Breast epithelium (tissue), 3 donors: ENCODE data around the gene SYNPO2.

Source experiments
- CTCF ChIP-seq, 3 donors: fragments of 450-650 bp; IDR thresholded peaks; one replicate each; pipeline ENCODE4 v1.5.1; 2016 to 2017; ENCODE audit warnings: antibody characterized with exemption in 3 of 3, mild to moderate bottlenecking in 3 of 3, moderate library complexity in 3 of 3
- POLR2A ChIP-seq: fragments of 450-650 bp; IDR thresholded peaks from one replicate; pipeline ENCODE4 v1.6.1; 2016; ENCODE audit warnings: antibody characterized with exemption, mild to moderate bottlenecking, moderate library complexity
- POLR2AphosphoS5 ChIP-seq, 3 donors: sonication (generic); formaldehyde crosslinking; IDR thresholded peaks; one replicate each; pipeline ENCODE4 v1.6.1; 2017; ENCODE audit warnings: antibody characterized with exemption in 3 of 3

- TF ChIP-seq CTCF (IDR thresholded peaks at IDR 0.05) (no peak), POLR2AphosphoS5 (IDR thresholded peaks at IDR 0.05) (no peak), POLR2A (no peak)
These were observed 160.7 kb downstream of the SYNPO2 start for GRCh38 chr4:119049342-119049741.
